Thyroid gland (tissue), 4 donors: ENCODE results near the gene FARS2.

Experiments
- POLR2A ChIP-seq, 2 donors: fragments of 450-650 bp; IDR thresholded peaks; one replicate each; pipeline ENCODE4 v1.6.1; 2017; ENCODE audit warnings: antibody characterized with exemption in 2 of 2, mild to moderate bottlenecking in 2 of 2, moderate library complexity in 1 of 2
- TF ChIP-seq, protein P1 (sequence below), 6 experiments: fragments of 200-600 bp in 3 of 6; fragments of 450-650 bp in 3 of 6; sonication (generic) in 3 of 6; IDR thresholded peaks; one replicate each; pipeline ENCODE4 v1.5.1; 2016 to 2019; ENCODE audit warnings: antibody characterized with exemption in 6 of 6, mild to moderate bottlenecking in 2 of 6, inconsistent platforms in 1 of 6, moderate library complexity in 1 of 6

DNA sequence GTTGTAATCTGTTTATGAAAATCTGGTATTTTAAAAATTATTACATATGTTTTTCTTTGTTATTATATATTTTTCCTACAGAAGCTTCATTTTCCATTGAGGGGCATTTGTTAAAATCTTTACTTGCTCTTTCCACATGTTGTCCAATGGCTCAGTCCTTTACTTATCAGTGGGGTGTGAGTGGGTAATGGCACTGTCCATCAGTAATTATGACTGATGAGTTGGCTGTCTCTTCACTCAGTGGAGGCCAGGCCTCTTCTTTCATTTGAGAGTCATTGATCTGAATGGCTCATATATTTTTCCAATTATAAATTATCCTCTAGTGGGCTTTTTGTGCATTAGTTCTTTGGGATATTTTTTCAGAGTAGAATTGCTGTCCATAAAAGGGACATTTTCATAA, 45.7 kb downstream of the FARS2 start:
- no peak for TF ChIP-seq POLR2A (IDR thresholded peaks at IDR 0.05)
- TF ChIP-seq, protein P1, sequence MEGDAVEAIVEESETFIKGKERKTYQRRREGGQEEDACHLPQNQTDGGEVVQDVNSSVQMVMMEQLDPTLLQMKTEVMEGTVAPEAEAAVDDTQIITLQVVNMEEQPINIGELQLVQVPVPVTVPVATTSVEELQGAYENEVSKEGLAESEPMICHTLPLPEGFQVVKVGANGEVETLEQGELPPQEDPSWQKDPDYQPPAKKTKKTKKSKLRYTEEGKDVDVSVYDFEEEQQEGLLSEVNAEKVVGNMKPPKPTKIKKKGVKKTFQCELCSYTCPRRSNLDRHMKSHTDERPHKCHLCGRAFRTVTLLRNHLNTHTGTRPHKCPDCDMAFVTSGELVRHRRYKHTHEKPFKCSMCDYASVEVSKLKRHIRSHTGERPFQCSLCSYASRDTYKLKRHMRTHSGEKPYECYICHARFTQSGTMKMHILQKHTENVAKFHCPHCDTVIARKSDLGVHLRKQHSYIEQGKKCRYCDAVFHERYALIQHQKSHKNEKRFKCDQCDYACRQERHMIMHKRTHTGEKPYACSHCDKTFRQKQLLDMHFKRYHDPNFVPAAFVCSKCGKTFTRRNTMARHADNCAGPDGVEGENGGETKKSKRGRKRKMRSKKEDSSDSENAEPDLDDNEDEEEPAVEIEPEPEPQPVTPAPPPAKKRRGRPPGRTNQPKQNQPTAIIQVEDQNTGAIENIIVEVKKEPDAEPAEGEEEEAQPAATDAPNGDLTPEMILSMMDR (IDR thresholded peaks at IDR 0.05): no peak
